WI38 (cell line): ENCODE results near the gene TGM5.
A peak's percentile ranks its signal among the peaks of the same experiment; 100 is the strongest.
"Not testable (repeated sequence)": the region's sequence is repeated elsewhere in the genome, so short reads cannot be mapped to it uniquely, and the experiment has no call there.

ENCODE experiments used
- H3K4me3 ChIP-seq: 2 replicates; pipeline ENCODE4 v1.5.1; 2011; ENCODE audit warnings: low read depth, mild to moderate bottlenecking, control low read depth, low read length
- CTCF ChIP-seq: IDR thresholded peaks from 2 replicates; pipeline ENCODE4 v1.5.1; 2012; ENCODE audit warnings: low read depth, mild to moderate bottlenecking, control low read depth, low read length

TGM5 gene

GRCh38 chr15:43232289-43232874 is 34.3 kb downstream of the TGM5 start:
- H3K4me3 ChIP-seq = no peak overlapping the region
- TF ChIP-seq CTCF = no peak

- no peak for TF ChIP-seq CTCF
- H3K4me3 ChIP-seq = no peak overlapping the region
Measured at GRCh38 chr15:43230640-43231115, 36.0 kb downstream of the TGM5 start.

- no peak for TF ChIP-seq CTCF
- no peak overlapping the region for H3K4me3 ChIP-seq
Measured at GRCh38 chr15:43229977-43230376, 36.8 kb downstream of the TGM5 start.

- no peak for TF ChIP-seq CTCF
- H3K4me3 ChIP-seq = no peak overlapping the region
Measured at GRCh38 chr15:43226436-43227305, 40.1 kb downstream of the TGM5 start.

GRCh38 chr15:43225950-43226255 is 40.8 kb downstream of the TGM5 start:
- H3K4me3 ChIP-seq = not testable (repeated sequence)

- H3K4me3 ChIP-seq = no peak overlapping the region
- peak; percentile 75 for TF ChIP-seq CTCF
Measured at GRCh38 chr15:43225201-43225949, 41.4 kb downstream of the TGM5 start.

- H3K4me3 ChIP-seq = no peak overlapping the region
- no peak for TF ChIP-seq CTCF
Measured at GRCh38 chr15:43221422-43221821, 45.3 kb downstream of the TGM5 start.
